Dedifferentiated amniotic fluid mesenchymal stem cell (primary cell): Measurements from ENCODE around the gene ADAM22.

Source experiments
- DNase-seq: peaks from one replicate; pipeline ENCODE4 v3.0.0-alpha.2; 2016; ENCODE audit errors: extremely low spot score

ADAM22 gene

GRCh38 chr7:88041583-88041982 is 107.5 kb downstream of the ADAM22 start:
- no peak for DNase-seq

GRCh38 chr7:88042157-88042556 is 108.1 kb downstream of the ADAM22 start:
- DNase-seq, result no peak

GRCh38 chr7:88042803-88043202 is 108.8 kb downstream of the ADAM22 start:
- no peak for DNase-seq

- no peak for DNase-seq
Observed at GRCh38 chr7:88044069-88044468, 110.0 kb downstream of the ADAM22 start.

- no peak for DNase-seq
Observed at GRCh38 chr7:88046839-88047573, 113.0 kb downstream of the ADAM22 start.

GRCh38 chr7:88057655-88058054 is 123.6 kb downstream of the ADAM22 start:
- no peak for DNase-seq

- DNase-seq, result no peak
Observed at GRCh38 chr7:88062238-88062637, 128.2 kb downstream of the ADAM22 start.

GRCh38 chr7:88069093-88069492 is 135.0 kb downstream of the ADAM22 start:
- no peak for DNase-seq

- DNase-seq, result no peak
Observed at GRCh38 chr7:88071994-88072714, 138.1 kb downstream of the ADAM22 start.

GRCh38 chr7:88072715-88073055 is 138.6 kb downstream of the ADAM22 start:
- DNase-seq, result no peak

GRCh38 chr7:88073626-88074025 is 139.6 kb downstream of the ADAM22 start:
- DNase-seq, result no peak

- no peak for DNase-seq
Observed at GRCh38 chr7:88075216-88075615, 141.2 kb downstream of the ADAM22 start.

- DNase-seq, result no peak
Observed at GRCh38 chr7:88083883-88084282, 149.8 kb downstream of the ADAM22 start.

- DNase-seq, result no peak
Observed at GRCh38 chr7:88089561-88089960, 155.5 kb downstream of the ADAM22 start.

- DNase-seq, result no peak
Observed at GRCh38 chr7:88090240-88090639, 156.2 kb downstream of the ADAM22 start.

- no peak for DNase-seq
Observed at GRCh38 chr7:88090671-88091070, 156.6 kb downstream of the ADAM22 start.

- DNase-seq, result no peak
Observed at GRCh38 chr7:88091988-88092675, 158.1 kb downstream of the ADAM22 start.

- DNase-seq, result no peak
Observed at GRCh38 chr7:88092676-88092999, 158.6 kb downstream of the ADAM22 start.

- DNase-seq, result no peak
Observed at GRCh38 chr7:88101769-88102168, 167.7 kb downstream of the ADAM22 start.

GRCh38 chr7:88102675-88103074 is 168.6 kb downstream of the ADAM22 start:
- no peak for DNase-seq

GRCh38 chr7:88104732-88105131 is 170.7 kb downstream of the ADAM22 start:
- no peak for DNase-seq

GRCh38 chr7:88105231-88105630 is 171.2 kb downstream of the ADAM22 start:
- DNase-seq, result no peak

GRCh38 chr7:88106434-88106833 is 172.4 kb downstream of the ADAM22 start:
- DNase-seq, result no peak
